Fibroblast of upper back skin (primary cell): ENCODE measurements around the gene RWDD3.

ENCODE experiments used
- DNase-seq: peaks from one replicate; pipeline ENCODE4 v3.0.0-alpha.2; 2013

The RWDD3 gene

GRCh38 chr1:95230768-95231191 is 3.2 kb upstream of the RWDD3 start:
- DNase-seq = no peak

- no peak for DNase-seq
Observed at GRCh38 chr1:95232646-95233318, 1.2 kb upstream of the RWDD3 start.

GRCh38 chr1:95233319-95233736 is 682 bp upstream of the RWDD3 start:
- no peak for DNase-seq

GRCh38 chr1:95236784-95237575 is 3.0 kb downstream of the RWDD3 start:
- DNase-seq = peak; percentile 26

- DNase-seq = no peak
Observed at GRCh38 chr1:95237981-95238703, 4.1 kb downstream of the RWDD3 start.

- no peak for DNase-seq
Observed at GRCh38 chr1:95245029-95245428, 11.0 kb downstream of the RWDD3 start.

GRCh38 chr1:95246511-95246910 is 12.5 kb downstream of the RWDD3 start:
- no peak for DNase-seq

- no peak for DNase-seq
Observed at GRCh38 chr1:95247607-95248006, 13.6 kb downstream of the RWDD3 start.

GRCh38 chr1:95249916-95250315 is 15.9 kb downstream of the RWDD3 start:
- no peak for DNase-seq

- no peak for DNase-seq
Observed at GRCh38 chr1:95252422-95252821, 18.4 kb downstream of the RWDD3 start.

- DNase-seq = no peak
Observed at GRCh38 chr1:95254959-95255358, 20.9 kb downstream of the RWDD3 start.

- DNase-seq = no peak
Observed at GRCh38 chr1:95255826-95256225, 21.8 kb downstream of the RWDD3 start.

GRCh38 chr1:95257758-95258157 is 23.7 kb downstream of the RWDD3 start:
- no peak for DNase-seq

GRCh38 chr1:95259245-95259644 is 25.2 kb downstream of the RWDD3 start:
- no peak for DNase-seq

- no peak for DNase-seq
Observed at GRCh38 chr1:95262913-95263312, 28.9 kb downstream of the RWDD3 start.

- DNase-seq = peak; percentile 77
Observed at GRCh38 chr1:95263450-95263849, 29.4 kb downstream of the RWDD3 start.

- DNase-seq = no peak
Observed at GRCh38 chr1:95265106-95265505, 31.1 kb downstream of the RWDD3 start.

- DNase-seq = no peak
Observed at GRCh38 chr1:95276429-95276828, 42.4 kb downstream of the RWDD3 start.

- no peak for DNase-seq
Observed at GRCh38 chr1:95278173-95279006, 44.4 kb downstream of the RWDD3 start.

- no peak for DNase-seq
Observed at GRCh38 chr1:95281781-95282517, 47.9 kb downstream of the RWDD3 start.

- peak; percentile 81 for DNase-seq
Observed at GRCh38 chr1:95282518-95282895, 48.5 kb downstream of the RWDD3 start.

- DNase-seq = no peak
Observed at GRCh38 chr1:95284420-95284819, 50.4 kb downstream of the RWDD3 start.
